Renal cortical epithelial cell (primary cell): ENCODE measurements around the gene MCF2L2. TPM values are rescaled to one million over a fixed set of nuclear protein-coding genes. Genes with fewer than 3 reads are reported as not detected.
"Not testable (repeated sequence)": the region's sequence is repeated elsewhere in the genome, so short reads cannot be mapped to it uniquely, and the experiment has no call there.

Experiments
- DNase-seq: peaks from one replicate; pipeline ENCODE4 v3.0.0-alpha.2; 2011; ENCODE audit warnings: low read depth
- total RNA-seq: library from RNA; depleted of rRNA; stranded (reverse); fragments of >200 nt; gene quantifications from 2 replicates; pipeline ENCODE4 v1.2.3, GENCODE V29; 2014

The MCF2L2 gene
- total RNA-seq, 1 donor from 2014 or later, result 0.25 TPM

GRCh38 chr3:183444748-183445147 is 16.3 kb upstream of the MCF2L2 start:
- no peak for DNase-seq

GRCh38 chr3:183443395-183444385 is 15.3 kb upstream of the MCF2L2 start:
- DNase-seq, result no peak

GRCh38 chr3:183442994-183443393 is 14.6 kb upstream of the MCF2L2 start:
- DNase-seq, result no peak

GRCh38 chr3:183440521-183440920 is 12.1 kb upstream of the MCF2L2 start:
- DNase-seq, result not testable (repeated sequence)

- peak; percentile 13 for DNase-seq
These were observed 11.1 kb upstream of the MCF2L2 start for GRCh38 chr3:183439515-183439914.

- no peak for DNase-seq
These were observed 10.3 kb upstream of the MCF2L2 start for GRCh38 chr3:183438735-183439134.

GRCh38 chr3:183437666-183438564 is 9.5 kb upstream of the MCF2L2 start:
- no peak for DNase-seq

GRCh38 chr3:183437061-183437460 is 8.6 kb upstream of the MCF2L2 start:
- DNase-seq, result no peak

- DNase-seq, result no peak
These were observed 7.2 kb upstream of the MCF2L2 start for GRCh38 chr3:183435661-183436060.

- DNase-seq, result no peak
These were observed 6.6 kb upstream of the MCF2L2 start for GRCh38 chr3:183434992-183435391.

GRCh38 chr3:183434503-183434902 is 6.1 kb upstream of the MCF2L2 start:
- DNase-seq, result no peak

GRCh38 chr3:183430325-183430957 is 2.0 kb upstream of the MCF2L2 start:
- DNase-seq, result no peak

GRCh38 chr3:183427876-183428446 is 458 bp downstream of the MCF2L2 start:
- DNase-seq, result no peak

GRCh38 chr3:183427196-183427875 is 1.1 kb downstream of the MCF2L2 start:
- no peak for DNase-seq

GRCh38 chr3:183418807-183419206 is 9.6 kb downstream of the MCF2L2 start:
- DNase-seq, result not testable (repeated sequence)

- no peak for DNase-seq
These were observed 17.1 kb downstream of the MCF2L2 start for GRCh38 chr3:183411216-183411922.

- DNase-seq, result no peak
These were observed 17.7 kb downstream of the MCF2L2 start for GRCh38 chr3:183410759-183411158.

- DNase-seq, result peak; percentile 29
These were observed 18.1 kb downstream of the MCF2L2 start for GRCh38 chr3:183410280-183410679.

- DNase-seq, result no peak
These were observed 19.2 kb downstream of the MCF2L2 start for GRCh38 chr3:183409219-183409618.

GRCh38 chr3:183401678-183402077 is 26.7 kb downstream of the MCF2L2 start:
- DNase-seq, result no peak
